GM12892 (cell line): Measurements from ENCODE around the gene ALKBH8.

Experiments used
- POLR2A ChIP-seq: IDR thresholded peaks from 2 replicates; pipeline ENCODE4 v1.6.1; 2011; ENCODE audit warnings: low read depth, low read length, control low read depth
- POLR2AphosphoS5 ChIP-seq: IDR thresholded peaks from 2 replicates; pipeline ENCODE4 v1.6.1; 2011; ENCODE audit warnings: low read depth, low read length, control low read depth
- TAF1 ChIP-seq: IDR thresholded peaks from 2 replicates; pipeline ENCODE4 v1.6.1; 2011; ENCODE audit warnings: low read depth, mild to moderate bottlenecking, control low read depth, low read length, borderline replicate concordance

- TF ChIP-seq POLR2A (no peak), TAF1 (no peak), POLR2AphosphoS5 (no peak)
These were observed 92.6 kb downstream of the ALKBH8 start for GRCh38 chr11:107472966-107473365.
